B cell (primary cell): ENCODE results near the gene SLC43A1.

ENCODE experiments used
- CTCF ChIP-seq: fragments of 200-600 bp; IDR thresholded peaks from one replicate; pipeline ENCODE4 v1.8.0; 2022; ENCODE audit warnings: antibody characterized with exemption, mild to moderate bottlenecking
- EZH2 ChIP-seq: IDR thresholded peaks from 2 replicates; pipeline ENCODE4 v1.6.1; 2012; ENCODE audit warnings: borderline replicate concordance, low read depth, mild to moderate bottlenecking, moderate library complexity, low read length; ENCODE audit not compliant: insufficient read depth, poor library complexity, severe bottlenecking

- TF ChIP-seq CTCF: no peak
- TF ChIP-seq EZH2: no peak
These were observed 57.5 kb downstream of the SLC43A1 start for GRCh38 chr11:57458060-57458409.
